ENCODE measurements around the gene FAM180A. TPM values are rescaled to one million over a fixed set of nuclear protein-coding genes. Genes with fewer than 3 reads are reported as not detected.
"Not testable (repeated sequence)": the region's sequence is repeated elsewhere in the genome, so short reads cannot be mapped to it uniquely, and the experiment has no call there.

FAM180A gene
- total RNA-seq, 1 donor from 2014 or later: 13.7 TPM

DNA sequence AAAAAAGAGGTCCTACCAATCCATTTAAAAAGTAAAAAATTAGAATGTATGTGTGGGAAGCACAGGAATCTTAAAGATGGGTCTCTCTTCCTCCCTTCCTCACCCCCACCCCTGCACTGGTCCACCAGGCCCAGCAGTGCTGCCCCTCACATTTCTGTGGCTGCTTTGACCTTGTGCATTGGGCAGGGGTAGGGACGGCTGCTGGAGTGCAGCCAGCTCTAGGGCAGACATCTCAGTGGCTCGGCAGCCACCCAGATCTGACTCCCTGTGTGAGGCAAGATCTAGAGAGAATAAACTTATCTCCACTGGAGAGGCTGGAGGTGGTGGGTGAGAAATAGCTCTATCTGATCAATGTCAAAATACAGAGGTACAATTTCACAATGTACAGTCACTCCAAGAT is 6.7 kb downstream of the FAM180A start:
- DNase-seq (ENCODE audit: low spot score): no peak

DNA sequence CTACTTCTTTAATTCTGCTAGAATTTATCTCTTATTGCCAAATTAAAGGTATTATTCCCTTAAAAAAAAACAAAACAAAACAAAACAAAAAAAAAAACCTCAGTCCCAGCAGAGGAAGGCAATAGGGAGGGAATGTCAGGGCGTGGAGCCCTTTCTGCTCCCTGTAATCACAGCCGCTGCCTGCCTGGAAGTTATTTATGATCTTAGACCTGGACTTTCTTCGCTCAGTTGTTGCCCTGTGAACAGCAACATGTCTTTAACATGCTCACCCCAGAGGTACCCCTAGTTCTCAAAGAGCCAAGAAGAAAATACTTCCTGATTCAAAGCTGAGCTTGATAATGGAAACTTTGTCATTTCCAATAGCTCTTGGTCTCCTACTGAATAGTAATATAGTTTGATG is 7.7 kb downstream of the FAM180A start:
- DNase-seq (ENCODE audit: low spot score): no peak

DNA sequence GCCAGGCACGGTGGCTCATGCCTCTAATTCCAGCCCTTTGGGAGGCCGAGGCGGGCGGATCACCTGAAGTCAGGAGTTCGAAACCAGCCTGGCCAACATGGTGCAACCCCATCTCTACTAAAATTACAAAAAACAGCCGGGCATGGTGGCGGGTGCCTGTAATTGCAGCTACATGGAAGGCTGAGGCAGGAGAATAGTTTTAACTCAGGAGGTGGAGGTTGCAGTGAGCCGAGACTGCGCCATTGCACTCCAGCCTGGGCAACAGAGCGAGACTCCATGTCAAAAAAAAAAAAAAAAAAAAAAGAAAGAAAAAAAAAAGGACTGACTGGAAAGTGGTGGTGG is 11.3 kb downstream of the FAM180A start:
- not testable (repeated sequence) for DNase-seq (ENCODE audit: low spot score)

DNA sequence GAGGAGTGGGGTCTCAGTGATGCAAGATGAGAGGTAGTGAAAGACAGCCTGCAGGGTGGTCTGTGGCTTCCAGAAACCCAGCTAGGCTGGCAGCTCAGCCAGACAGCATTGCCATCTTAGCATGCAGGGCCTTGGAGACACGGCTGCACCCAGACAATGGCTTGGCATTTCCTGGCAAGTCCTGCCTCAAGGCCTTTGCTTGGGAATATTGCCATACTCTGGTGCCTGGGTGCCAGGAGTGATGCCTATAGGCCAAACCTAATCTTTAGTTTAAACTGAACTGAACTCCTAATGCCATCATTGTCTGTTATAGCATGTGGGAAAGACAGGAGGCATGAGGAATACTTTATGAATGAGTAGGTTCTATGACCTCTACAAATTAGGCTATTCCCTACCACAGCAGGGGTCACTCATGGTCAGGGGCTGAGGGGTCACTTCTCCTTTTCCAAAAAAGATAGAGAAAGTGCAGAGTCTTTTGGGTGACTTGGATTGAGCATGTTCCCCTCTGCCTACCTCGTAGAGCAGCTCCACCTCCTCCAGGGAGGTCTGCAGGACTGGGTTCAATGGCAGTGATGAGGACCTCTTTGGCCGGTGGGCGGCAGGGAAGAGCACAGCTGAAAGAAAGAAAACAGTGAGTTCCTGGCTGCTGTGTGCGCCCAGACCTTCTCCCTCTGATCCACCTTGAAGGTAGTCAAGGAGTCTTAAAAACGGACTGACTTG is 11.9 kb downstream of the FAM180A start:
- DNase-seq (ENCODE audit: low spot score): no peak

DNA sequence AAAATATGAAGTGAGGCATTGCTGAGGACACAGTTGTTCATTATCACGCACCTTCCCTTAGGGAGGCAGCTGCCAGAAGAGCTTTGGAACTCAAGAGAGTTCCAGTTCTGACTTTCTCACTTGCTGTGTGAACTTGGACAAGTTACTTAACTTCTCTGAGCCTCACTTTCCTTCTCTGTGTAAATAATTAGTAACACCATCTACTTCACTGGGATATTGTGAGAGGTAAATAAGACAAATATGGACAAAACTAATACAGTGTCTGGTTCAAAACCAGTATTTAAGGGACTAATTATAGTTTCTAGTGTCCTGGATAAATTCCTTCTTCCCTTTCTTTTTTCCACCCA is 14.3 kb downstream of the FAM180A start:
- no peak for DNase-seq (ENCODE audit: low spot score)

DNA sequence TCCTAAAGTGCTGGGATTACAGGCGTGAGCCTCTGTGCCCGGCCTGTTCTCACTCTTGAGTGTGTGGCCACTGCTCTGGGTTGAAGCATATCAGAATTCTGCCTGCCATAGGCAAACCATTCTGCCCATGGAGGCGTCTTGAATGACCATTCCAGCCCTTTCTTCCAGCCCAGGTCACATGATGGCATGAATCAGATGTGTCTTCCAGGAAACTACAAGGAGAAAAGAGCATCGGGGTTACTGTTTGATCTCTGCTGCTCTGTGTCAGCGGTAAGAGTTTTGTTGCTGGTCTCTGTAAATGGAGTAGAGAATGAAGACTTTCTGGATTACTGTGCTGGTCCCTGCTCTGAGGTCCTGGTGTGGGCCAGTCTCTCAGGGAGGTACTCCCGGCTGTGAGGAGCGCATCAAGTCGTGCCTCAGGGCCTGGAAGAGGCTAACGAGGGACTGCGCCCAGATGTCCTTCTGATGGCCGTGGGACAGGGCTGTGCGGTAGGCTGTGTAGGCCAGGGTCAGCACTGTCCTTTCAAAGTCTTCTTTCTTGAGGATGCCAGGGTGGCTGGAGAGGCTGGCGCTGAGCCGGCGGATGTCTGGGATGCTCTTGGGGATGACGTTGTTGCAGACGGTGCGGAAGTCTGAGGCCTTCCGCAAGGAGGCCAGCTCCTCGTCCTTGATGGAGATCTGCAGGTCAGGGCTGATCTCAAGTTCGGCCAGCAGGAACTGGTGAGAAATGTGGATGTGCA is 14.8 kb downstream of the FAM180A start:
- DNase-seq (ENCODE audit: low spot score): no peak

DNA sequence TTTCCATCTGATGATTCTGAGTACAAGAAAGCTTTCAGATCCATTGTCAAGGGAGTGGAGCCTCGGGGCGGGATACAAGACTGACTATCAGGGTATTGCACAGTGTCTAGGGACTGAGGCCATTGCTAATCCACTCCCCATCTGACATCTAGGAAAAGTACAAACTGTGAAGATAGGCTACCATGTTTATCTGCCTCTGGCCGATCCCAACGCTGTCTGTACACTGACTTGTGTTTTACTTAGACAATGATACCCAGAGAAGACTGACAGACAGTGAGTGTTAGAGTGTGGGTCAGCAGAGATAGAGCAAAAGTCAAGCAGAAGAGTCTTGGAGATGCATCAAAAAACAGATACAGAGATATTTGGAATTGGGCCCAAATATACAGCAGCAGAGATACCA is 17.5 kb downstream of the FAM180A start:
- no peak for DNase-seq (ENCODE audit: low spot score)

DNA sequence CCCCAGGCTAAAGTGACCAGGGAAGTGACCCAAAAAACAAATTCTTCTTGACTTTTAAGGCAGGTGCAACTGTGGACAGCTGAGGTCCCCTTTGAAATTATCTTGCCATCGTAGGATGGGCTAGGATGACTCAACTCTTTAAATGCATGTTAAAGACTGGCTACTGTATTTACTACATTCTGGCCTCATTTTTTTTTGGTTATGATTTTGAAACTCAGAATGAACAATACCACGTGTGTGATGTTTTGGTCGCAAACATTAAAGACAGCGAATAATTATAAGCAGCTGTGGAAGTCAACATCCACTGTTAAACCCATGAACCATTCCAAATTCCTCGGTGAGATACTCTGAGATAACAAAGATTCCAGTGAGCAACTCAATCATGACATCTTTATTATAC is 19.4 kb downstream of the FAM180A start:
- DNase-seq (ENCODE audit: low spot score): no peak

DNA sequence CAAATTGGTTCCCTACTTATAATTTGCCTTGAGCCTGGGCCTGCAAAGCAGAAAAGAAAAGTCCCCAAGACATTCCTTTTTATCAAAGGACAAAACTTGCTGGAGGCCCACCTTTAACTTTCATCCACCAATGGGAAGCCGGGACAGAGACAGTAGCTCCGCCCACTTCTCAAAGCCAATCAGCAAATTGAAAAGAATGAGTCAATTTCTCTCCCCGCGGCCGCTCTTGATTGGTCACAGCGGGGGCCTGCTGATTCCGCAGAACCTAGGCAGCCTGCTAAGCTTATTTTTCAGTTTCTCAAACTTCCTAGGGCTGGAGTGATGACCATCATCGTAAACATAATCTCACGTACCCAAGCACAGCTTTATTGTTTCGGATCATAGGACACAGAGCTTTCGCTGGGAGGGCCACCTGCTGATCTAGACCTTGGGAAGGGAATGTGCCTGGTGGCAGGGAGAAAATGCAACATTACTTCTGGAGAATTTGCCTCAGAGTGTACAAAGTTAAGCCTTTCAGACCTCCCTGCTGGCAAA is 20.4 kb downstream of the FAM180A start, which contains the start of gene SLC13A4:
TSS of gene SLC13A4 (minus strand) at position 51 of the 534 bp plus-strand sequence. CDS start 690 bp downstream, outside the sequence.
- no peak for DNase-seq (ENCODE audit: low spot score)

DNA sequence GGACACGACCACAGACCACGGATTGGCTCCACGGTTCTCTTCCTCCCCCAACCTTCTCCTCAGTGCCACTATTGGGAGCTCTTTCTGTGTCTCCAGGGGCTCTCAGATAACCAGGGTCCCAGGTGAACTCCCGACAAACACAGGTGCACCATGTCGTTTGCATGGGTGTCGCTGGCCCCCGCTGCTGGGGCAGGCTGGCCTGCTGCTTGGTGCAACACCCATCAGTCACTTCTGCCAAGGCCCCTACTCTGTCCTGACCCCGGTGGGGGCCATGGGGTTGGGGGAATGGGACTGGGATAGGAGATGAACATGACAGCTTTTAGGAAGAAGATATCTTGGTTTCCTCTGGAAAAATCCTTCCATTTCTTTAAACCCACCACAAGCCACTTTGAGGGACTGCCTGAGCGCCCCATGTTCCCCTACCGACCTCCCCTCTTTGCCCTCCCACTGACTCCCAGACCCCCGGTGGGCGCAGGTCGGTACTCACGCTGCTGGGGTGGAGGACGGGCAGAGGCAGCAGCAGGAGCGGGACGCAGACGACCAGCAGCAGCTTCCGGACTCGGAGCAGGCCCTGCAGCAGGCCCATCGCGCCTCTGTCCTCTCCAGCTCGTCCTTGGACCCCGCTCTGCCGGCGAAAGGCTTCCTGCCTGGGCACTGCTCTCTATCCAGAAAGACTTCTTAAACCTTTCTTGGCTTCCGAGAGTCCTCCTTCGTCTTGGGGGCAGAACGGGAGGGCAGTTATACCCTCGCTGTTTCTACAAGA is 21.5 kb downstream of the FAM180A start:
- DNase-seq (ENCODE audit: low spot score): no peak

DNA sequence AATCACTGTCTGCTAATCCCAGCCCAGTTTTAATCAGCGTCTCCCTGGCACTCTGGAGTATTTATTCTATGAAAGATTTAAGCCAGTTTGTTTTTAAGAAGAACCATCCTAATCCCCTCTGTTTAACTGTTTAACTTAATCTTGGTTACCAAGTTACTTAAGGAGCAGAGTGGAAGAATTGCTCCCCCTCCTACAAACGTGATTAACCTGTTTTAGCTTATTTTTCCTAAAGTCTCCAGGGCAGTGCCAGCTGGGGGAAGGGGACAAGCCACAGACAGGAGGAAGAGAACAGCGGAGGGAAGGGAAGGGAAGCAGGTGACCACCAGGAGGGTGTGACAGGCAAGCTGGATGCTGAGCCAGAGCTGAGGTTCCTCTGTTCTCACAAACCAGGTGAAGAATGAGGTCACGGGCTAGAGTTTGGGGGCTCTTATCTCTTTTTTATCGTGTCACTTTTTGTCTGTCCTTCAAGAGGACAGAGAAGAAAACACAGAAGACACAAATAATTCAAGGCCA is 22.3 kb downstream of the FAM180A start:
- no peak for DNase-seq (ENCODE audit: low spot score)

DNA sequence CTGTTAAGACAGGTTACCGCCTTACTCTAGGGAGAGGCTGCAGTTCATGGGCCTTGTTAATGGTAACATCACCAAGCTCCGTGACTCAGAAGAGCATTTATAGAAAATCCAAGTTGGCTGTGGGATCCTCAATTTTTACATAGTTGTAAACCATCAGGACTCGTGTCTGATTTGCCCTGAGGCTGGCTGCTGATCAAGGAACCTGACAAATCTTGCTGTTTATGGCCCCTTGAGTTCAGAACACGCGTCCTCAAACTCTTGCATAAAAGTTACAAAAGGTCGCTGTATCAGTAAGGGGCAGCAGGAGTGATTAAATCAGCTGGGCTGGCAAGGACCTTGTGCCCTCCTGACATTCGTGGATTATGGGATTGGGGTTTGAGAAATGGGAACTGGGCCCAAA is 25.2 kb downstream of the FAM180A start:
- no peak for DNase-seq (ENCODE audit: low spot score)

DNA sequence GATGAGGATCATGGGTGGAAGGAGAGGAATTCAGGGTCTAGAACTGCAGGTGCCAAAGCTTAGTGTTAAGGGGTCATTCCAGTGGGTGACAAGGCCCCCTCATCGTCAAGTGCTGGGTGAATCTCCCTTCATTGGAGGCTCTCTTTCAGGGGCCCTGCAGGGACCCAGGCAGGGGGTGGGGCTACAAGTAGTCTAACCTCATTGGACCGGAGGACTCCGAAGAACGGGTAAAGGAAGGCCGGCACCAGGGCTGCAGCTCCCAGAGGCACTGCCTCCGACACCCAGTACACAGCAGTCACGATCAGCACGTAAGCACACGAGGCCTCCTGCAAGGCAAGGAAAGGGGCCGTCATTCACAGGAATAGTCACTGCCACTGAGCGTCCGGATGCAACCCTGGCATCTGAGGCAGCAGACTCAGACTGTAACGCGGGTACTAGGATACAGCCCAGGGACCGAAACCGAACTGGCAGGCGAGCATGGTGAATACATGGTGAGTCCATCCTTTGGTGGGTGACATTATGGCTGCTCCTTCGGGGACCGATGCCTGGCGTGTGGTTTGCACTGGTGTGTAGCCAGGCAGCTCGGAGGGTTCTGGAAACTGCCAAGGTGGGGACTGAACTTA is 27.3 kb downstream of the FAM180A start:
- no peak for DNase-seq (ENCODE audit: low spot score)

DNA sequence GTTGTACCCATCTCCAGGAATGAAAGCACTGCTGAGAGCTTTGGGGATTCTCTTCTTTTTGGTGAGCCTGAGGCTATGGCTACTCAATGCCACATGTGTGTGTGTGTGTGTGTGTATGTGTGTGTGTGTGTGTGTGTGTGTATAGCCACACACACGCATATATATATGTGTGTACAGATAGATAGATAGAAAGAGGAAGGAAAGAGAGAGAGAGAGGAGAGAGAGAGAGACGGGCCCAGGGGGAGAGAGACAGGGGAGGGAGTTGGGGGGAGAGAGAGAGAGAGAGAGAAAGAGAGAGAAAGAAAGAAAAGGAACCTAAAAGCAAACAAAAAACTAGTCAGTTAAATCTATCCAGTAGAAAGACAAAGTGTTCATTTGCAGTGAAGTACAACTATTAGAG is 28.9 kb downstream of the FAM180A start:
- no peak for DNase-seq (ENCODE audit: low spot score)

DNA sequence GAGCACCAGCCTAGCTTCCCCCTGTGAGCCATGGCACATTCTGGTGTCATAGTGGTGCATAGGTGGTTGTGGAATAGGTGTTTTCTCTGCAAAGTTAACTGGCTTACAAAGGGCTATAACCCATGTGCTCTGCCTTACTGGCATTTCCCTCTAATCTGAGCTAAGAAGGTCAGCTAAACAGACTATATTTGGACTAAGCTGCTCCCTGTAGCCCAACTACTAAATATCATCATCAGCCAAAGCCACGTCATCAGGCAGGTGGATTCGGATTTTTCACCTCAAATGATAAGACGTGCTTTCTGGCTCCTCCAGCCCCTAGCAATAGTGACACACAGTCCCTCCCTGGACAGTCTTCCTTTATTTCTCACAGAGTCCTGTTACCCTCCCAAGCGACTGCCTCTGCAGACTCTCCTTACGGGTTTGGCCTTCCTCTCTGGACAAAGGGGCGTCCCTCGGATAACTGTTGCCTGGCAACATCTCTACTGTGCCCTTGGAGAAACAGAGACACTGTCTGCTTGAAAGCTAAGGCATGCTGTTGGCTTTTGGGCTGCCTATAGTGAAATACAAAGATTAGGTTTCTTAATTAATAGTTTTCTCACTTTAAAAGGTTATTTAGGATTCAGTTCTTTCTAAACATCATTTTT is 29.7 kb downstream of the FAM180A start:
- no peak for DNase-seq (ENCODE audit: low spot score)

DNA sequence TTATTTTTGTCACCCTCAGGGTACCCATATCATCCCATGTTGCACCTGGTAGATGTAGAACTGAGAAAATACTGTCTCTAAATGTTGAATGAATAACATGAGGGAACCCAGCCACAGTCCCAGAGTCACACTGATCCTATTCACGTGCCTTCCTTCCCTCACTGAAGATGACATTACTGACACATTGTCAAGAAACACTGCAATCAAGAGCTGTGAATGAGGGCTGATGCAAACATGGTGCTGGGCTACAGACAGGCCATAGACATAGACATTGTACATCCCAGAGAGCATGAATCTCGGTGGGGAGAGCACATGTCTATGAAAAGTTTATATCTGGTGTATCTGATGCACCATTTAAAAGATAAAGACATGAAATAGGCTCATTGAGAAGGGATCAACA is 30.4 kb downstream of the FAM180A start:
- DNase-seq (ENCODE audit: low spot score): no peak

DNA sequence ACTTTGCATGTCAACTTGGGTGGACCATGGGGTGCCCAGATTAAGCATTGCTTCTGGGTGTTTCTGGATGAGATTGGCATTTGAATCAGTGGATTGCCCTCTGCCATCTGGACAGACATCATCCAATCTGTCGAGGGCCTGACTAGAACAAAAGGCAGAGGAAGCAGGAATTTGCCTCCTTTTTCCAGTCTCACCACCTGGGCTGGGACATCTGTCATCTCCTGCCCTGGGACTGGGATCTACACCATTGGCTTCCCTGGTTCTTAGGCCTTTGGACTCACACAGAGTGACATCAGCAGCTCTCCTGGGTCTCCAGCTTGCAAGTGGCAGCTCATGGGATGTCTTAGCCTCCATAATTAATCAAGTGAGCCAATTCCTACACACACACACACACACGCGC is 30.9 kb downstream of the FAM180A start:
- no peak for DNase-seq (ENCODE audit: low spot score)

DNA sequence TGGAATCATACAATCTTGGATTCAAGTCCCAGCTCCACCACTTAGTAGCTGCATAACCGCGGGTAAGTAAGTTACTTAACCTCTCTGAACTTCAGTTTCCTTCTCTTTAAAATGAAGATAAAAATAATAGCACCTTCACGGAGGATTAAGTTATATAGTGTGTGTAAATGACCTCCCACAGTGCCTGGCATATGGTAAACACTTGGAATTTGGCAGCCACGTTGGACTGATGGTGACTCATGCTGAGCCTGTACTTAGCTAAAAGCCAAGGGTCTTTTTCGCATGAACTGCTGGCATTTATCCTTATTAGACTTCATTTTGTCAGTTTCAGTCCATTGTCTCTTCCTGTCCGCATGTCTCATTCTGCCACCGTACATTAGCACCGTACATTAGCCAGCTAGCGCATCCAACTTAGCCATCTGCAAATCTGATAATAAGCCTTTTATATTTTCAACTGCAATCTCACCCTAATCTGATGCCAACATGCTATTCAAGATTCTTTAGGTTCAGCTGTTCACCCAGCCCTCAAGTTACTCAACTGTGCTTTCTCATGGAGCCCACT is 31.9 kb downstream of the FAM180A start:
- DNase-seq (ENCODE audit: low spot score): no peak

DNA sequence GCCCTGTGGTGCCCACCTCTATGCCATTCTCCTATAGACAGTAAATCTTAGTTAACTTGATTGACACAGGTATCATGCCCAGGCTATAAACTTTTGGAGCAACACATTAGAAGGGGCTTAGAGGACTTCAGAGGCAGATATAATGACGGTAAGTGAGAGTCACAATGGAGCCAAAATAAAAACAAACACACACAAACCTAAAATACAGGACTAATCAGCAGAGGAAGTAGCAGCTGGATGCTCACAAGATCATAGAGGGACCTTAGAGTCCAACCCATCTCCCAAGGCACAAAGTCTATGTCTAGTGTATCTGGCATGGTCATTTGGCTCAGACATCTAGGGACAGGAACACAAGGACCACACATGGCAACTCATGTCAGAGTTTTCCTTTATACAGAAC is 32.9 kb downstream of the FAM180A start:
- DNase-seq (ENCODE audit: low spot score): no peak

DNA sequence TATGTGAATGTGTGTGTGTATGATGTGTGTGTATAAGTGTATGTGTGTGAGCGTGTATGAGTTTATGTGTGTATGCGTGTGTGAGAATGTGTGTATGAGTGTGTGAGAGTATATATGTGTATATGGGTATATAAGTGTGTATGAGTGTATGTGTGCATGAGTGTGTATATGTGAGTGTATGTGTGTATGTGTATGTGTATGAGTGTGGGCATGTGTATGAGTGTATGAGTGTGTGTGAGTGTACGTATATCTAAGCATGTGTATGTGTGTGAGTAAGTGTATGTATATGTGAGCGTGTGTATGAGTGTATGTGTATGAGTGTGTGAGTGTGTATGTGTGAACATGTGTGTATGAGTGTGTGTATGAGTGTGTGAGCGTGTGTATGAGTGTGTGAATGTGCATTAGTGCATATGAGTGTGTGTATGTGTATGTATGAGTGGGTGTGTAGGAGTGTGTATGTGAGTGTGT is 33.5 kb downstream of the FAM180A start:
- DNase-seq (ENCODE audit: low spot score): no peak

DNA sequence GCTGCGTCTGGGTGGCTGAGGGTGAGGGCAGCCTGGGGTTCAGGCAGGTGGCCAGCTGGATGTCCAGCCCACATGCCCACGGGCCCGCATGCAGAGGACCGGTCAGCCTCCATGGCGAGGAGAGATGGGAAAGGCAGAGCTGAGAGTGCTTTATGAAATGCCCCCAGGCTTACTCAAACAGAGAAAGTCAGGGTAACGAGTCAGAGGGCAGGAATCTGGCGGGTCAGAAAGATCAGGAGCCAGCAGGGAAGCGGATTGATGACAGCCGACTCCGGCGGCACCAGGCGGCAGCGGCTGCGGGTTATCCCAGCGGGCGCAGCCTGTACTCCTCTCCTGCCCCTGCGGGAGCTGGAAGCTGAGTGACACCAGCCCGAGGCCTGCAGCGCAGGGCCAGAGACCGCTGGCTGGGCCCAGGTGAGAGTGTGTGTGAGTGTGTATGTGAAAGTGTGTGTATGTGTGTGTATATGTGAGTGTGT is 34.0 kb downstream of the FAM180A start:
- no peak for DNase-seq (ENCODE audit: low spot score)
